Nucleus accumbens (tissue), 56 donors: Measurements from ENCODE around the gene POMT1.

ENCODE experiments used
- DNase-seq, 56 donors: peaks; one replicate each; lab custom pipeline; 2025; lab: John Stamatoyannopoulos, UW

The POMT1 gene

GRCh38 chr9:131523086-131523388, 20.3 kb downstream of the POMT1 start:
- DNase-seq: no peak

- DNase-seq: peak in 2 of 56 donors; percentile 24
Observed at GRCh38 chr9:131523451-131524435, 21.0 kb downstream of the POMT1 start.

GRCh38 chr9:131524665-131525315, 22.1 kb downstream of the POMT1 start:
- DNase-seq: no peak

- DNase-seq: peak in 46 of 56 donors; percentile 11 to 77 (median 42)
Observed at GRCh38 chr9:131525643-131526565, 23.2 kb downstream of the POMT1 start.

- DNase-seq: no peak
Observed at GRCh38 chr9:131528186-131528585, 25.5 kb downstream of the POMT1 start.

- DNase-seq: no peak
Observed at GRCh38 chr9:131528886-131529505, 26.3 kb downstream of the POMT1 start.

GRCh38 chr9:131529597-131530545, 27.2 kb downstream of the POMT1 start:
- DNase-seq: no peak

GRCh38 chr9:131530546-131530919, 27.8 kb downstream of the POMT1 start:
- peak in 2 of 56 donors; percentile 31 to 37 for DNase-seq

- DNase-seq: peak in 51 of 56 donors; percentile 13 to 86 (median 72)
Observed at GRCh38 chr9:131530920-131531832, 28.5 kb downstream of the POMT1 start, which contains the start of gene UCK1. TSS of gene UCK1 (minus strand) at chr9:131531263. CDS start at chr9:131531174, 89 bp downstream.

- no peak for DNase-seq
Observed at GRCh38 chr9:131534721-131535237, 32.1 kb downstream of the POMT1 start.

- DNase-seq: no peak
Observed at GRCh38 chr9:131537946-131538345, 35.2 kb downstream of the POMT1 start.

- DNase-seq: no peak
Observed at GRCh38 chr9:131539223-131539923, 36.7 kb downstream of the POMT1 start.

- no peak for DNase-seq
Observed at GRCh38 chr9:131543141-131543540, 40.4 kb downstream of the POMT1 start.

GRCh38 chr9:131545003-131545785, 42.5 kb downstream of the POMT1 start, which contains the start of gene PRRT1B:
TSS of gene PRRT1B (plus strand) at chr9:131545523. CDS start at chr9:131545616, 93 bp downstream.
- no peak for DNase-seq

- no peak for DNase-seq
Observed at GRCh38 chr9:131545786-131546335, 43.1 kb downstream of the POMT1 start.
